Chondrocyte (in vitro differentiated cells): Measurements from ENCODE around the gene THAP3. TPM values are rescaled to one million over a fixed set of nuclear protein-coding genes. Genes with fewer than 3 reads are reported as not detected.
"Not testable (repeated sequence)": the region's sequence is repeated elsewhere in the genome, so short reads cannot be mapped to it uniquely, and the experiment has no call there.

Experiments
- DNase-seq: peaks from one replicate; pipeline ENCODE4 v3.0.0; 2021; ENCODE audit warnings: mixed read lengths, low spot score
- H3K27ac Mint-ChIP-seq: one replicate; pipeline ENCODE4 v1.8.0; 2021; ENCODE audit warnings: mild to moderate bottlenecking, moderate library complexity, mixed read lengths; ENCODE audit not compliant: unreplicated experiment
- H3K27me3 Mint-ChIP-seq: 2 replicates; pipeline ENCODE4 v1.8.0; 2021; ENCODE audit warnings: low read depth, mixed read lengths
- H3K36me3 Mint-ChIP-seq: 2 replicates; pipeline ENCODE4 v1.8.0; 2021; ENCODE audit warnings: low read depth, mixed read lengths
- H3K4me1 Mint-ChIP-seq: 2 replicates; pipeline ENCODE4 v1.8.0; 2021; ENCODE audit warnings: low read depth, mild to moderate bottlenecking, mixed read lengths
- H3K4me3 Mint-ChIP-seq: one replicate; pipeline ENCODE4 v1.8.0; 2021; ENCODE audit warnings: mild to moderate bottlenecking, moderate library complexity, mixed read lengths; ENCODE audit not compliant: unreplicated experiment
- H3K9me3 Mint-ChIP-seq: 2 replicates; pipeline ENCODE4 v1.8.0; 2021; ENCODE audit warnings: low read depth, mixed read lengths
- CTCF ChIP-seq: fragments of 200-600 bp; sonication (generic); IDR thresholded peaks from 2 replicates; pipeline ENCODE4 v1.5.0; 2021; ENCODE audit warnings: antibody characterized with exemption, mild to moderate bottlenecking, moderate library complexity
- total RNA-seq: library from RNA; stranded (reverse); gene quantifications from 3 replicates; pipeline ENCODE4 v1.2.1, GENCODE V29; 2021

Gene THAP3
- total RNA-seq, 1 donor from 2014 or later = 12.9 TPM

DNA sequence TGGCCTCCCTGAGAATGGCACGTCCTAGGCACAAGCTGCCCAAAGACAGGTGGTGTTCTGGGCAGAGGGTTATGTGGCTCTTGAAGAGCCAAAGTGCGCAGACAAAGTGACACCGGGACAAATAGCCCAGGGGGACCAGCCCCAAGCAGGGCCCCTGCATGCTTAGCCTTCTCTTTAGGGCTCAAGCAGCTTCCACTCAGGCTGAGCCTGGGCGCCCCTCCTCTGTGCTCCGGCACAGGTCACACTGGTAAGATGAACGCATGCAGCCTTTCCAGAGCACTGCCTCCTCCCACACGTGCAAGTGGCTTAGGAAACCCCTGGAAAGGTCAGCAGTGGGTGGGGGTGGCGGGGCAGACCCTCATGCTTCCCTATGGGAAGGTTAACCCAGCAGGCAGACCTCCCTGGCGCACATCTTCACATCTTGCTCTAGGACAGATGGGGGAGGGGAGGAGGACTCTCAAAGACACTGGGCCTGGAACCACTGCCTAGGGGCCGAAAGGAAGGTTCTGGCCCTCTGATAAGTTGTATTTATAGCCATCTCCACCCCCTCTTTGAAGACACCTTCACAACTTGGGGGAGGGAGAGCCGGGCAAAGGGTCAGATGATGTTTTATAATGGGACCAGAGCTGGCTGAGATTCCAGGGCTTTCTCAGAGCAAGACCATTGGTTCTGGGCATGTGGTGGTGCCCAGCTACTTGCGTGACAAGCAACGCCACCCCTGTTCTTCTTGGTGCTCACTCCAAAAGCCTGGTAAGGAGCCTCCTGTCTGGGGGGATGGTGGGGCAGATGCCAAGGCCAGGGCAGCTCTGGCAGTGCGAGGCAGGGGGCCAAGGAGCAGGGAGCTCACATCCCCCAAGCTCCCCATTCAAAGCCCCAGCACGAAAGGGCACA, 27.5 kb upstream of the THAP3 start:
- no peaks in the 10 kb centered on the region for H3K9me3 Mint-ChIP-seq
- H3K4me3 Mint-ChIP-seq = no peak overlapping the region
- peaks cover 27% of the 10 kb centered on the region for H3K4me1 Mint-ChIP-seq
- no peak for TF ChIP-seq CTCF
- DNase-seq = no peak
- no peak overlapping the region for H3K27ac Mint-ChIP-seq
- H3K36me3 Mint-ChIP-seq = peaks cover 18% of the 10 kb centered on the region
- H3K27me3 Mint-ChIP-seq = no peaks in the 10 kb centered on the region

- peaks cover 18% of the 10 kb centered on the region for H3K36me3 Mint-ChIP-seq
- H3K9me3 Mint-ChIP-seq = no peaks in the 10 kb centered on the region
- peaks cover 27% of the 10 kb centered on the region for H3K4me1 Mint-ChIP-seq
- no peak for TF ChIP-seq CTCF
- H3K27me3 Mint-ChIP-seq = no peaks in the 10 kb centered on the region
- no peak overlapping the region for H3K27ac Mint-ChIP-seq
- no peak overlapping the region for H3K4me3 Mint-ChIP-seq
- DNase-seq = no peak
Measured at GRCh38 chr1:6597777-6598131, 26.9 kb upstream of the THAP3 start.

GRCh38 chr1:6599141-6599975, 25.3 kb upstream of the THAP3 start:
- no peaks in the 10 kb centered on the region for H3K9me3 Mint-ChIP-seq
- H3K4me1 Mint-ChIP-seq = peaks cover 38% of the 10 kb centered on the region
- TF ChIP-seq CTCF = no peak
- peak overlapping the region; percentile 36 for H3K27ac Mint-ChIP-seq
- DNase-seq = no peak
- H3K27me3 Mint-ChIP-seq = no peaks in the 10 kb centered on the region
- peak overlapping the region; percentile 86 for H3K4me3 Mint-ChIP-seq
- peaks cover 16% of the 10 kb centered on the region for H3K36me3 Mint-ChIP-seq

DNA sequence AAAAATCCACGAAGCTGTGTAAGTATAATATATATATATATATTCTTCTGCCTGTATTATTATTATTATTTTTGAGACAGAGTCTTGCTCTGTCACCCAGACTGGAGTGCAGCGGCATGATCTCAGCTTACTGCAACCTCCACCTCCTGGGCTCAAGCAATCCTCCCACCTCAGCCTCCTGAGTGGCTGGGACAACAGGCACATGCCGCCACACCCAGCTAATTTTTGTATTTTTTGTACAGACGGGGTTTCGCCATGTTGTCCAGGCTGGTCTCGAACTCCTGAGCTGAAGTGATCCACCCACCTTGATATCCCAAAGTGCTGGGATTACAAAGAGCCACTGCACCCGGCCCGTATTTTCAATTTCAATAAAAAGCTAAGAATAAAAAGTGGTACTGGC, 24.7 kb upstream of the THAP3 start:
- Mint-ChIP-seq H3K4me1 (peaks cover 43% of the 10 kb centered on the region), H3K36me3 (peaks cover 14% of the 10 kb centered on the region), H3K4me3 (peak overlapping the region; percentile 86), H3K27ac (peak overlapping the region; percentile 98)
- not testable (repeated sequence) for DNase-seq, H3K27me3 Mint-ChIP-seq, H3K9me3 Mint-ChIP-seq

DNA sequence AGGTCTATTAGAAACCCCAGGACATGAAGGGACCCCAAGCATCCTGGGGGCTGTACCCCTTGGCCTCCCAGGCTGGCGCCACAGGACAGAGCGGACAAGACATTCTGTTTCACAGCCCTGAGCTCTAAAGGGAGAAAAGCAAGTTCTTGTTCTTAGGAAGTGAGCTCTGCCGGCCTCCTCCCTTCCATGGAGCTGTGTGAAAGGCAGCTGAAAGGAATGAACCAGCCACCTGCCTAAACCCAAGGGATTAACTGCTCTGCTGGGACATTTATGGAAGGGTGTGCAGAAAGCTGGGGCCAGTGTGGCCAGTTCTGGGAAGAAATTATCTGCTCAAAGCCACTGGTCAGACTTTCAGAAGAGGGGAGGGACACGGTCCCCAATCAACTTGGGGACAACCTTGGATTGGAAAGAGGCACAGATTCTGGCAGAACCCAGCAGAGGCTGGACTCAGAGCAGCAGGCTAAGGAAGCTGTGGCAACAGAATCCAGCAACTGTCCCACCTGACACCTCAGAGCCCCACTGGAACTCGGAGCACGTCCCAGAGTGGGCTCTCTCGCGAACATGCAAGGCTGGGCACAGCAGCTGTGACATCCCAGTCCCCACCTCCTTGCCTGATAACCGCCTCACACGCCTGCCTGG, 24.1 kb upstream of the THAP3 start:
- no peaks in the 10 kb centered on the region for H3K9me3 Mint-ChIP-seq
- peak overlapping the region; percentile 86 for H3K4me3 Mint-ChIP-seq
- H3K27me3 Mint-ChIP-seq = no peaks in the 10 kb centered on the region
- no peak for TF ChIP-seq CTCF
- H3K27ac Mint-ChIP-seq = peak overlapping the region; percentile 98
- peaks cover 46% of the 10 kb centered on the region for H3K4me1 Mint-ChIP-seq
- H3K36me3 Mint-ChIP-seq = peaks cover 10% of the 10 kb centered on the region
- DNase-seq = no peak
